Cardiac muscle cell (in vitro differentiated cells and primary cell): Measurements from ENCODE around the gene NXF3. TPM values are rescaled to one million over a fixed set of nuclear protein-coding genes. Genes with fewer than 3 reads are reported as not detected.
A peak's percentile ranks its signal among the peaks of the same experiment; 100 is the strongest.
"Not testable (repeated sequence)": the region's sequence is repeated elsewhere in the genome, so short reads cannot be mapped to it uniquely, and the experiment has no call there.

Experiments used
- DNase-seq, 2 donors: peaks; one replicate each; pipeline versions ENCODE4 v3.0.0 to v3.0.0-alpha.2; 2010 to 2017; ENCODE audit warnings: low read depth in 1 of 2, low spot score in 1 of 2
- H3K27ac ChIP-seq: fragments of 200-600 bp; sonication (generic); 2 replicates; pipeline ENCODE4 v1.5.1; 2016
- H3K27me3 ChIP-seq: fragments of 200-600 bp; sonication (generic); 2 replicates; pipeline ENCODE4 v1.6.0; 2016; ENCODE audit warnings: control low read depth
- H3K36me3 ChIP-seq: fragments of 200-600 bp; sonication (generic); 2 replicates; pipeline ENCODE4 v1.5.1; 2016; ENCODE audit warnings: control low read depth
- H3K4me1 ChIP-seq: fragments of 200-600 bp; sonication (generic); 2 replicates; pipeline ENCODE4 v1.8.1; 2017; ENCODE audit warnings: low read depth, mild to moderate bottlenecking, mixed run types
- H3K4me3 ChIP-seq: fragments of 200-600 bp; sonication (generic); 2 replicates; pipeline ENCODE4 v1.5.1; 2016; ENCODE audit warnings: mild to moderate bottlenecking
- H3K9me3 ChIP-seq: fragments of 200-600 bp; sonication (generic); 2 replicates; pipeline ENCODE4 v1.5.1; 2017; ENCODE audit warnings: low read depth, mild to moderate bottlenecking, control low read depth
- polyA plus RNA-seq: library from polyadenylated mRNA; unstranded; fragments of >200 nt; fragmentation: Nextera tagmentation; extraction: Ambion mirVana; gene quantifications from 2 replicates; pipeline ENCODE4 v1.2.1, GENCODE V29; 2016
- total RNA-seq: library from RNA; depleted of rRNA; stranded (reverse); fragments of >200 nt; gene quantifications from 2 replicates; pipeline ENCODE4 v1.2.3, GENCODE V29; 2016
- TF ChIP-seq, protein P1 (sequence below): IDR thresholded peaks from 2 replicates; pipeline ENCODE4 v1.5.1; 2012; ENCODE audit warnings: low read depth, mild to moderate bottlenecking, low read length

NXF3 gene, protein sequence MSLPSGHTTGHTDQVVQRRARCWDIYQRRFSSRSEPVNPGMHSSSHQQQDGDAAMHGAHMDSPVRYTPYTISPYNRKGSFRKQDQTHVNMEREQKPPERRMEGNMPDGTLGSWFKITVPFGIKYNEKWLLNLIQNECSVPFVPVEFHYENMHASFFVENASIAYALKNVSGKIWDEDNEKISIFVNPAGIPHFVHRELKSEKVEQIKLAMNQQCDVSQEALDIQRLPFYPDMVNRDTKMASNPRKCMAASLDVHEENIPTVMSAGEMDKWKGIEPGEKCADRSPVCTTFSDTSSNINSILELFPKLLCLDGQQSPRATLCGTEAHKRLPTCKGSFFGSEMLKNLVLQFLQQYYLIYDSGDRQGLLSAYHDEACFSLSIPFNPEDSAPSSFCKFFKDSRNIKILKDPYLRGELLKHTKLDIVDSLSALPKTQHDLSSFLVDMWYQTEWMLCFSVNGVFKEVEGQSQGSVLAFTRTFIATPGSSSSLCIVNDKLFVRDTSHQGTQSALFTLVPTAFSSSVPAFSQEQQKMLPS
- total RNA-seq (0.27 and 0.46 TPM in 2 replicates), polyA plus RNA-seq (not detected in 2 replicates)

DNA sequence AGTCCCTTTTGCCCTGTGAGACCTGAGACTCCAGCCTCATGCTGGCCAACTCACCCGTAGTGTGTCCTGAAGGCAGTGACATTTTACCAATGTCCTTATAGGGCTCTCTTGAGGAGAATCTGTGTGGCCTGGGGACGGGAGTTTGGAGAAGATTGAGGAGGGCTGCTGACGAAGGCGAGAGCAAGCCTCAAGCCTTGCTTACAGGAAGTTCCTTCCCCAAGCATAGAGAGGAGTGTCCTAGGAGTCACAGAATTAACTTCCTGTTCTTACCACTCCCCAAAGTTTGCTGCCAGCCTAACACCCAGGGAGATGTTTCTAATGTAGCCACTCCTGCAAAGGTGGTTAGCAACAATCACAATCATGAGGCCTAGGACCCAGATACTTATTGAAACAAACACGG is at the start of gene NXF3:
TSS of gene NXF3 (minus strand) at position 202 of the 400 bp plus-strand sequence. CDS start at position 82, 120 bp downstream.
- H3K4me1 ChIP-seq: peaks cover 3% of the 10 kb centered on the region
- no peak for DNase-seq
- H3K4me3 ChIP-seq: no peak within 1 kb of the TSS
- H3K27me3 ChIP-seq: no peaks in the 10 kb centered on the region
- H3K36me3 ChIP-seq: no peaks in the 10 kb centered on the region
- H3K27ac ChIP-seq: no peak within 1 kb of the TSS
- TF ChIP-seq, protein P1, sequence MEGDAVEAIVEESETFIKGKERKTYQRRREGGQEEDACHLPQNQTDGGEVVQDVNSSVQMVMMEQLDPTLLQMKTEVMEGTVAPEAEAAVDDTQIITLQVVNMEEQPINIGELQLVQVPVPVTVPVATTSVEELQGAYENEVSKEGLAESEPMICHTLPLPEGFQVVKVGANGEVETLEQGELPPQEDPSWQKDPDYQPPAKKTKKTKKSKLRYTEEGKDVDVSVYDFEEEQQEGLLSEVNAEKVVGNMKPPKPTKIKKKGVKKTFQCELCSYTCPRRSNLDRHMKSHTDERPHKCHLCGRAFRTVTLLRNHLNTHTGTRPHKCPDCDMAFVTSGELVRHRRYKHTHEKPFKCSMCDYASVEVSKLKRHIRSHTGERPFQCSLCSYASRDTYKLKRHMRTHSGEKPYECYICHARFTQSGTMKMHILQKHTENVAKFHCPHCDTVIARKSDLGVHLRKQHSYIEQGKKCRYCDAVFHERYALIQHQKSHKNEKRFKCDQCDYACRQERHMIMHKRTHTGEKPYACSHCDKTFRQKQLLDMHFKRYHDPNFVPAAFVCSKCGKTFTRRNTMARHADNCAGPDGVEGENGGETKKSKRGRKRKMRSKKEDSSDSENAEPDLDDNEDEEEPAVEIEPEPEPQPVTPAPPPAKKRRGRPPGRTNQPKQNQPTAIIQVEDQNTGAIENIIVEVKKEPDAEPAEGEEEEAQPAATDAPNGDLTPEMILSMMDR: no peak
- H3K9me3 ChIP-seq: no peaks in the 10 kb centered on the region

DNA sequence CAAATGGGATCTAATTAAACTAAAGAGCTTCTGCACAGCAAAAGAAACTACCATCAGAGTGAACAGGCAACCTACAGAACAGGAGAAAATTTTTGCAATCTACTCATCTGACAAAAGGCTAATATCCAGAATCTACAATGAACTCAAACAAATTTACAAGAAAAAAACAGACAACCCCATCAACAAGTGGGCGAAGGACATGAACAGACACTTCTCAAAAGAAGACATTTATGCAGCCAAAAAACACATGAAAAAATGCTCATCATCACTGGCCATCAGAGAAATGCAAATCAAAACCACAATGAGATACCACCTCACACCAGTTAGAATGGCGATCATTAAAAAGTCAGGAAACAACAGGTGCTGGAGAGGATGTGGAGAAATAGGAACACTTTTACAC is 43.6 kb upstream of the NXF3 start:
- not testable (repeated sequence) for H3K36me3 ChIP-seq, H3K27ac ChIP-seq, DNase-seq, H3K9me3 ChIP-seq, H3K4me1 ChIP-seq, H3K4me3 ChIP-seq, H3K27me3 ChIP-seq

DNA sequence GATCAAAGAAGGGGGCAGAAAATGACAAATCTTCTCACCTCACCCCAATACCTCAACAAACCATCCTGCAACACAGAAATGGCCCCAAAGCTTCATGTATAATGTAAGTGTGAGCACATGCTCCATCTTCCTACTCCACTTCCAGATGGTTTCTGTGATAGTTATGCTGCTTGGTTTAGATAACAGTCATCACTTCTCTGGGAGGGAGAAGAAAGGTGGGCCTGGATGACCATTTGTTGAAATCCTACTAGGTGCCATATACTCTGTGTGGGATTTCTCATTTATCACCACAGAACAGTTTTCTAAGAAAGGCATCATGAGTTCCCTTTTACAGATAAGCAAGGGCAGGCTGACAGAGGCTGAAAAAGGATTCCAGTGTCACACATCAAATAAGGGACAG is 31.3 kb upstream of the NXF3 start:
- H3K27ac ChIP-seq: no peak overlapping the region
- H3K27me3 ChIP-seq: no peaks in the 10 kb centered on the region
- H3K36me3 ChIP-seq: no peaks in the 10 kb centered on the region
- no peaks in the 10 kb centered on the region for H3K4me1 ChIP-seq
- no peak for DNase-seq
- H3K9me3 ChIP-seq: no peaks in the 10 kb centered on the region
- TF ChIP-seq, protein P1: no peak
- no peak overlapping the region for H3K4me3 ChIP-seq

DNA sequence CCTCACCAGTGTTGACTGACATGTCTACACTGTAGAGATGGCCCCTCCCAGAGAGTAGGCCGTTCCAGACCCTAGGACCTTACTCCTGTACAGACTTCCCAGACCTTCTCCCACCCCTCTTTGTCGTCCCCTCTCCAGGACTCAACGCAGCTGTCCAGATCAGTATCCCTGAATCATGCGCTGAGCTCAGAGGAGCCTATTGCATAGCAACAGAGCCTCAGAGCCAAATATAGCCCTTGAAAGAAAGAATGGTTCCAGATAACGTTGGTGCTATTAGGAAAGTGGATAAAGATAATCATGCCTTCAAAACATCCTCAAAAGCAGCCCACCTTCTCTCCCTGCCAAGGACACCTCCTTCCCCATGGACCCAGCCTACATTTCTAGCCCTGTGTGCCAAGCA is 27.8 kb upstream of the NXF3 start:
- Histone ChIP-seq H3K4me1 (no peaks in the 10 kb centered on the region), H3K4me3 (no peak overlapping the region), H3K27ac (no peak overlapping the region), H3K27me3 (no peaks in the 10 kb centered on the region), H3K36me3 (no peaks in the 10 kb centered on the region), H3K9me3 (no peaks in the 10 kb centered on the region)
- TF ChIP-seq, protein P1: no peak
- DNase-seq: peak in 1 of 2 donors; percentile 5

DNA sequence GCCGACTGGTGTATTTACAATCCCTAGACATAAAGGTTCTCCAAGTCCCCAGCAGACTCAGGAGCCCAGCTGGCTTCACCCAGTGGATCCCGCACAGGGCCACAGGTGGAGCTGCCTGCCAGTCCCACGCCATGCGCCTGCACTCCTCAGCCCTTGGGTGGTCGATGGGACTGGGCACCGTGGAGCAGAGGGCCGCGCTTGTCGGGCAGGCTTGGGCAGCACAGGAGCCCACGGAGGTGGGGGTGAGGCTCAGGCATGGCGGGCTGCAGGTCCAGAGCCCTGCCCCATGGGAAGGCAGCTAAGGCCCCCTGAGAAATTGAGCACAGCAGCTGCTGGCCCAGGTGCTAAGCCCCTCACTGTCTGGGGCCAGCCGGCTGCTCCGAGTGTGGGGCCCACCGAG is 24.0 kb upstream of the NXF3 start:
- not testable (repeated sequence) for H3K27me3 ChIP-seq, H3K9me3 ChIP-seq, H3K36me3 ChIP-seq, H3K4me3 ChIP-seq, H3K27ac ChIP-seq, H3K4me1 ChIP-seq, DNase-seq

DNA sequence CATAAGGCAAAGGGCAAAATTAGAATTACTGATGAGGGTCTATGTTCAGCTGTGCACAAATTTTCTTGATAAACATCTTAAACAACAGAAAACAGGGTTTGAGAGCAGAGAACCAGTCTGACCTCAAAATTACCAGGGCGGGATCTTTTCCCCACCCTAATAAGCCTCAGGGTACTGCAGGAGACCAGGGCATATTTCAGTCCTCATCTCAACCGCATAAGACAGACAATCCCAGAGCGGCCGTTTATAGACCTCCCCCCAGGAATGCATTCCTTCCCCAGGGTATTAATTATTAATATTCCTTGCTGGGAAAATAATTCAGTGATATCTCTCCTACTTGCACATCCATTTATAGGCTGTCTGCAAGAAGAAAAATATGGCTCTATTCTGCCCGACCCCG is 16.6 kb upstream of the NXF3 start:
- H3K4me1 ChIP-seq, H3K27me3 ChIP-seq, H3K4me3 ChIP-seq, H3K36me3 ChIP-seq, H3K9me3 ChIP-seq, H3K27ac ChIP-seq, DNase-seq: not testable (repeated sequence)

DNA sequence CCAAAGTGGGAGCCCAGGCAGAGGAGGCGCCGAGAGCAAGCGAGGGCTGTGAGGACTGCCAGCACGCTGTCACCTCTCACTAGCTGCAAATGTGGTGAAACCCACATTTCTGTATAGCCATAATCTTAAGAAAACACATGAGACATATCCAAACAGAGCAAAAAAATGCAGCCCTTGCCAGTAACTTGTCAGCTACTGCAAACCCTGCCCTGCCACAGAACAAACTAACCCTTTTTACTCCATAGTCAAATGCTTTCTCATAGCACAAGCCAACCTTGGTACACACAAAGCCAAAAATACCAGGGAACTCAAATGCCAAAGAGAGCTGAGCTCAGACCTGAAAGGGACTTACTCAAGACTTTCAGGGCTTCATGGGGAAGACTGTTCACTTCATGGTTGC is 14.9 kb upstream of the NXF3 start:
- H3K36me3 ChIP-seq: no peaks in the 10 kb centered on the region
- TF ChIP-seq, protein P1: no peak
- H3K4me3 ChIP-seq: no peak overlapping the region
- DNase-seq: peak in 1 of 2 donors; percentile 62
- H3K27ac ChIP-seq: no peak overlapping the region
- H3K9me3 ChIP-seq: no peaks in the 10 kb centered on the region
- H3K4me1 ChIP-seq: no peaks in the 10 kb centered on the region
- no peaks in the 10 kb centered on the region for H3K27me3 ChIP-seq

DNA sequence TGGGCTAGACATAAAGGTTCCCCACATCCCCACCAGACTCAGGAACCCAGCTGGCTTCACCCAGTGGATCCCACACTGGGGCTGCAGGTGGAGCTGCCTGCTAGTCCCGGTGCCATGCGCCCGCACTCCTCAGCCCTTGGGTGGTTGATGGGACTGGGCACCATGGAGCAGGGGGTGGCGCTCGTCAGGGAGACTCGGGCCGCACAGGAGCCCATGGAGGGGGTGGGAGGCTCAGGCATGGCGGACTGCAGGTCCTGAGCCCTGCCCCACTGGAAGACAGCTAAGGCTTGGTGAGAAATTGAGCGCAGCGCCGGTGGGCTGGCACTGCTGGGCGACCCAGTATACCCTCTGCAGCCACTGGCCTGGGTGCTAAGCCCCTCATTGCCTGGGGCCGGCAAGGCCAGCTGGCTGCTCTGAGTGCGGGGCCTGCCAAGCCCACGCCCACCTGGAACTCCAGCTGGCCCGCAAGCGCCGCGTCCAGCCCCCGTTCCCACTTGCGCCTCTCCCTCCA is 14.3 kb upstream of the NXF3 start:
- not testable (repeated sequence) for H3K27me3 ChIP-seq, H3K27ac ChIP-seq, H3K4me3 ChIP-seq, H3K4me1 ChIP-seq, H3K36me3 ChIP-seq, DNase-seq, H3K9me3 ChIP-seq

DNA sequence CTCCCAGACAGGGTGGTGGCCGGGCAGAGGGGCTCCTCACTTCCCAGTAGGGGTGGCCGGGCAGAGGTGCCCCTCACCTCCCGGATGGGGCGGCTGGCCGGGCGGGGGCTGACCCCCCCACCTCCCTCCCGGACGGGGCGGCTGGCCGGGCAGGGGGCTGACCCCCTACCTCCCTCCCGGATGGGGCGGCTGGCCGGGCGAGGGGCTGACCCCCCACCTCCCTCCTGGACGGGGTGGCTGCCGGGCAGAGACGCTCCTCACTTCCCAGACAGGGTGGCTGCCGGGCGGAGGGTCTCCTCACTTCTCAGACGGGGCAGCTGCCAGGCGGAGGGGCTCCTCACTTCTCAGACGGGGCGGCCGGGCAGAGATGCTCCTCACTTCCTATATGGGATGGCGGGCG is 11.4 kb upstream of the NXF3 start:
- H3K36me3 ChIP-seq, H3K27me3 ChIP-seq, H3K9me3 ChIP-seq, H3K4me3 ChIP-seq, H3K27ac ChIP-seq, DNase-seq: not testable (repeated sequence)
- peaks cover 11% of the 10 kb centered on the region for H3K4me1 ChIP-seq

DNA sequence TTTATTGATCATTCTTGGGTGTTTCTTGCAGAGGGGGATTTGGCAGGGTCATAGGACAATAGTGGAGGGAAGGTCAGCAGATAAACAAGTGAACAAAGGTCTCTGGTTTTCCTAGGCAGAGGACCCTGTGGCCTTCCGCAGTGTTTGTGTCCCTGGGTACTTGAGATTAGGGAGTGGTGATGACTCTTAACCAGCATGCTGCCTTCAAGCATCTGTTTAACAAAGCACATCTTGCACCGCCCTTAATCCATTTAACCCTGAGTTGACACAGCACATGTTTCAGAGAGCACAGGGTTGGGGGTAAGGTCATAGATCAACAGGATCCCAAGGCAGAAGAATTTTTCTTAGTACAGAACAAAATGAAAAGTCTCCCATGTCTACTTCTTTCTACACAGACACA is 10.9 kb upstream of the NXF3 start:
- H3K27me3 ChIP-seq, H3K9me3 ChIP-seq, DNase-seq, H3K27ac ChIP-seq, H3K36me3 ChIP-seq, H3K4me3 ChIP-seq: not testable (repeated sequence)
- peaks cover 11% of the 10 kb centered on the region for H3K4me1 ChIP-seq
